WTC11 (cell line): ENCODE results near the gene FAN1.

Experiments used
- ELF4 ChIP-seq: sonication (generic); formaldehyde crosslinking; IDR thresholded peaks from 2 replicates; pipeline ENCODE4 v1.8.1; 2022; ENCODE audit warnings: low read depth, mild to moderate bottlenecking, moderate library complexity, missing genetic modification reagents
- GABPB1 ChIP-seq: sonication (generic); formaldehyde crosslinking; IDR thresholded peaks from 2 replicates; pipeline ENCODE4 v1.8.1; 2023; ENCODE audit warnings: mild to moderate bottlenecking, missing genetic modification reagents
- TP53 ChIP-seq: sonication (generic); formaldehyde crosslinking; IDR thresholded peaks from 2 replicates; pipeline ENCODE4 v1.8.1; 2023; ENCODE audit warnings: mild to moderate bottlenecking, missing genetic modification reagents
- ZNF416 ChIP-seq: fragments of 250-450 bp; sonication (Bioruptor Pico); IDR thresholded peaks from 2 replicates; pipeline ENCODE4 v1.9.0; 2021; ENCODE audit warnings: mild to moderate bottlenecking, inconsistent platforms
- TF ChIP-seq, protein P1 (sequence below): sonication (generic); formaldehyde crosslinking; IDR thresholded peaks from 2 replicates; pipeline ENCODE4 v1.8.0; 2022; ENCODE audit warnings: mild to moderate bottlenecking, missing genetic modification reagents
- TF ChIP-seq, protein P2 (sequence below): sonication (generic); formaldehyde crosslinking; IDR thresholded peaks from 2 replicates; pipeline ENCODE4 v1.8.0; 2023; ENCODE audit warnings: missing genetic modification reagents, mild to moderate bottlenecking, borderline replicate concordance
- TF ChIP-seq, protein P3 (sequence below): fragments of 200-600 bp; IDR thresholded peaks from 2 replicates; pipeline ENCODE4 v1.8.0; 2022; ENCODE audit warnings: antibody characterized with exemption

DNA sequence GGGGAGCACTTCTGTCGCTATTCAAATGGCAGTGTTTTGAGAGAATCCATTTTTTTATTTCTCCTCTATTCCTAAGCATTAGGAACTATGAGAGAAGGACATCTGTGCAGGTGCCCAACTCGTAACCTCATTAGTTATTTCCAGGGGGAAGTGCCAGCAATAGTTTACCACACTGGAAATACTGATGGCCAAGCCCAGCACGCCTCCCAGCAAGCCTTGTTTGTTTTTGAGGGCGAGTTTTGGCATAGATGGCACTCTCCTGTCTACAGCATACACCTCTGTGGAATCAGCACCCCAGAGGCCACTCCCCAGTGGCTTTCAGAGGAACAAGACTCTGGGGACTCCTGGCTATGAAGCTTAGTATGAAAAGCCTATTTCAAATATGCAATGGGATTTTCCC is 36.6 kb downstream of the FAN1 start:
- TF ChIP-seq, protein P1, sequence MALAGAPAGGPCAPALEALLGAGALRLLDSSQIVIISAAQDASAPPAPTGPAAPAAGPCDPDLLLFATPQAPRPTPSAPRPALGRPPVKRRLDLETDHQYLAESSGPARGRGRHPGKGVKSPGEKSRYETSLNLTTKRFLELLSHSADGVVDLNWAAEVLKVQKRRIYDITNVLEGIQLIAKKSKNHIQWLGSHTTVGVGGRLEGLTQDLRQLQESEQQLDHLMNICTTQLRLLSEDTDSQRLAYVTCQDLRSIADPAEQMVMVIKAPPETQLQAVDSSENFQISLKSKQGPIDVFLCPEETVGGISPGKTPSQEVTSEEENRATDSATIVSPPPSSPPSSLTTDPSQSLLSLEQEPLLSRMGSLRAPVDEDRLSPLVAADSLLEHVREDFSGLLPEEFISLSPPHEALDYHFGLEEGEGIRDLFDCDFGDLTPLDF (CRISPR knock-in tag), result no peak
- TF ChIP-seq ZNF416 (CRISPR knock-in tag) (no peak), TP53 (CRISPR knock-in tag) (no peak), ELF4 (CRISPR knock-in tag) (no peak), GABPB1 (CRISPR knock-in tag) (no peak)
- TF ChIP-seq, protein P2, sequence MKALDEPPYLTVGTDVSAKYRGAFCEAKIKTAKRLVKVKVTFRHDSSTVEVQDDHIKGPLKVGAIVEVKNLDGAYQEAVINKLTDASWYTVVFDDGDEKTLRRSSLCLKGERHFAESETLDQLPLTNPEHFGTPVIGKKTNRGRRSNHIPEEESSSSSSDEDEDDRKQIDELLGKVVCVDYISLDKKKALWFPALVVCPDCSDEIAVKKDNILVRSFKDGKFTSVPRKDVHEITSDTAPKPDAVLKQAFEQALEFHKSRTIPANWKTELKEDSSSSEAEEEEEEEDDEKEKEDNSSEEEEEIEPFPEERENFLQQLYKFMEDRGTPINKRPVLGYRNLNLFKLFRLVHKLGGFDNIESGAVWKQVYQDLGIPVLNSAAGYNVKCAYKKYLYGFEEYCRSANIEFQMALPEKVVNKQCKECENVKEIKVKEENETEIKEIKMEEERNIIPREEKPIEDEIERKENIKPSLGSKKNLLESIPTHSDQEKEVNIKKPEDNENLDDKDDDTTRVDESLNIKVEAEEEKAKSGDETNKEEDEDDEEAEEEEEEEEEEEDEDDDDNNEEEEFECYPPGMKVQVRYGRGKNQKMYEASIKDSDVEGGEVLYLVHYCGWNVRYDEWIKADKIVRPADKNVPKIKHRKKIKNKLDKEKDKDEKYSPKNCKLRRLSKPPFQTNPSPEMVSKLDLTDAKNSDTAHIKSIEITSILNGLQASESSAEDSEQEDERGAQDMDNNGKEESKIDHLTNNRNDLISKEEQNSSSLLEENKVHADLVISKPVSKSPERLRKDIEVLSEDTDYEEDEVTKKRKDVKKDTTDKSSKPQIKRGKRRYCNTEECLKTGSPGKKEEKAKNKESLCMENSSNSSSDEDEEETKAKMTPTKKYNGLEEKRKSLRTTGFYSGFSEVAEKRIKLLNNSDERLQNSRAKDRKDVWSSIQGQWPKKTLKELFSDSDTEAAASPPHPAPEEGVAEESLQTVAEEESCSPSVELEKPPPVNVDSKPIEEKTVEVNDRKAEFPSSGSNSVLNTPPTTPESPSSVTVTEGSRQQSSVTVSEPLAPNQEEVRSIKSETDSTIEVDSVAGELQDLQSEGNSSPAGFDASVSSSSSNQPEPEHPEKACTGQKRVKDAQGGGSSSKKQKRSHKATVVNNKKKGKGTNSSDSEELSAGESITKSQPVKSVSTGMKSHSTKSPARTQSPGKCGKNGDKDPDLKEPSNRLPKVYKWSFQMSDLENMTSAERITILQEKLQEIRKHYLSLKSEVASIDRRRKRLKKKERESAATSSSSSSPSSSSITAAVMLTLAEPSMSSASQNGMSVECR (CRISPR knock-in tag), result no peak
- TF ChIP-seq, protein P3, sequence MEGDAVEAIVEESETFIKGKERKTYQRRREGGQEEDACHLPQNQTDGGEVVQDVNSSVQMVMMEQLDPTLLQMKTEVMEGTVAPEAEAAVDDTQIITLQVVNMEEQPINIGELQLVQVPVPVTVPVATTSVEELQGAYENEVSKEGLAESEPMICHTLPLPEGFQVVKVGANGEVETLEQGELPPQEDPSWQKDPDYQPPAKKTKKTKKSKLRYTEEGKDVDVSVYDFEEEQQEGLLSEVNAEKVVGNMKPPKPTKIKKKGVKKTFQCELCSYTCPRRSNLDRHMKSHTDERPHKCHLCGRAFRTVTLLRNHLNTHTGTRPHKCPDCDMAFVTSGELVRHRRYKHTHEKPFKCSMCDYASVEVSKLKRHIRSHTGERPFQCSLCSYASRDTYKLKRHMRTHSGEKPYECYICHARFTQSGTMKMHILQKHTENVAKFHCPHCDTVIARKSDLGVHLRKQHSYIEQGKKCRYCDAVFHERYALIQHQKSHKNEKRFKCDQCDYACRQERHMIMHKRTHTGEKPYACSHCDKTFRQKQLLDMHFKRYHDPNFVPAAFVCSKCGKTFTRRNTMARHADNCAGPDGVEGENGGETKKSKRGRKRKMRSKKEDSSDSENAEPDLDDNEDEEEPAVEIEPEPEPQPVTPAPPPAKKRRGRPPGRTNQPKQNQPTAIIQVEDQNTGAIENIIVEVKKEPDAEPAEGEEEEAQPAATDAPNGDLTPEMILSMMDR, result no peak
